Stimulated activated CD8-positive, alpha-beta memory T cell treated with anti-CD3 and anti-CD28 coated beads, Interleukin-7, amount 100 ng/mL, for 1 hour (primary cell): ENCODE data around the gene TLL2.

Source experiments
- DNase-seq, 2 donors: peaks; one replicate each; pipeline ENCODE4 v3.0.0-alpha.2; 2020; ENCODE audit warnings: low read depth in 2 of 2

Gene TLL2

DNA sequence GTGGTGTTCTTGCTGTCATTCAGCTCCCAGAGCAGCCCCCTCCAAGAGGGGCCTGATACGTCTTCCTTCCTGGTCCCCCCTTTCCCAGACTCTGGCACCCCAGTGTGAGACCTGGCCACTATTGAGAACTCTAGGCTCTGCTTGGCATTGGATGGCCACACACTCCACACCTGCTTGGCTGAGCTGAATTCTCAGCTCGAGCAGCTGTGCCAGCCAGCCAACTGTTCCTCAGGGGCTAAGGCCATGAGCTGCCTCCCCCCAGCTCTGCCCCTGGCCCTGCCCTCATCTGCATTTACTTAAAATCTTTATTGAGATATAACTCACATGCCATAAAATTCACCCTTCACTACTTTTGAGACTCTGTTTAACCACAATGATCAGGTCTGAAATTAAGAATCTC, 6.7 kb downstream of the TLL2 start:
- DNase-seq = no peak

DNA sequence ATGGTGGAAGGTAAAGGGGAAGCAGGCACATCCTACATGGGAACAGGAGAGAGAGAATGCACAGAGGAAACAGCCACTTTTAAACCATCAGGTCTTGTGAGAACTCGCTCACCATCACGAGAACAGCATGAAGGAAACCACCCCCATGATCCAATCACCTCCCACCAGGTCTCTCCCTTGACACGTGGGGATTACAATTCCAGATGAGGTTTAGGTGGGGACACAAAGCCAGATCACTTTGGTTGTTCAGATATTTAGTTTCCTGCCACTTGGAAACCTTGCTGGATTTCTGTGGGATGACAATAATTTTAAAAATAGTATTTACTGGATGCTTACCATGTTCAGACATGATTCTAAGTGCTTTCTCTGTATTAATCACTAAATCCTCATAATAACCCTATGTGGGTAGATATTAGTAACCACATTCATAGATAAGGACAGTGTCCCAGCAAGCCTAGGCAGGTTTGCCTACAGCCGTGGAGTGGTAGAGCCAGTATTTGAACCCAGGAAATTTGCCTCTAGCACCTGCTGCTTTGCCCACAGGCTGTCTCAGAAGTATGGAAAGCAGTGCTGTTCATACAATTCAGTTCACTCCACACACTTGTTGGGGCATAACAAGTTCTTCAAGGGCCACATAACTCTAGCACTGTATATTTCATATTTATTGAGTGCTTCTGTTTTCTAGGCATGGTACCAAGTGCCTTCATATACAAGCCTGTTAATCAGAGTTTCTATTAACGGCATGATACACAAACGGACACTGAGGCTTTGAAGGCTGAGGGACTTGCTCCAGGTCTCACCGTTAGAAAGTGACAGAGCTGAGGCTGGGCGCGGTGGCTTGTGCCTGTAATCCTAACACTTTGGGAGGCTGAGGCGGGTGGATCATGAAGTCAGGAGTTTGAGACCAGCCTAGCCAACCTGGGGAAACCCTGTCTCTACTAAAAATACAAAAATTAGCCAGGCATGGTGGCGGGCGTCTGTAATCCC, 8.3 kb downstream of the TLL2 start:
- DNase-seq = no peak

- DNase-seq = no peak
Measured at GRCh38 chr10:96502561-96503282, 11.0 kb downstream of the TLL2 start.

- DNase-seq = no peak
Measured at GRCh38 chr10:96501985-96502384, 11.7 kb downstream of the TLL2 start.

GRCh38 chr10:96500519-96500918, 13.2 kb downstream of the TLL2 start:
- no peak for DNase-seq

DNA sequence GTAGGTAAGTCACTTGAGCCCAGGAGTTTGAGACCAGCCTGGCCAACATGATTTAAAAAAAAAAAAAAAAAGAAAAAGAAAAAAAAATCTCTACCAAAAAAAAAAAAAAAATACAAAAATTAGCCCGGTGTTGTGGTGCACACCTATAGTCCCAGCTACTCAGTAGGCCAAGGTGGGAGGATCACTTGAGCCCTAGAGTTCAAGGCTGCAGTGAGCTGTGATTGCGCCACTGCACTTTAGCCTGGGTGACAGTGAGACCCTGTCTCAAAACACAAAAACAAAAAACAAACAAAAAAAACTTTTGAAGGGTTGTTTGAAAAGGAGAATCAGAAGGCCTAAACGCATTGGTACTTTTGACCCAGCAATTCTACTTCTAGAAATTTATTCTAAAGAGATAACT, 13.7 kb downstream of the TLL2 start:
- DNase-seq = no peak

DNA sequence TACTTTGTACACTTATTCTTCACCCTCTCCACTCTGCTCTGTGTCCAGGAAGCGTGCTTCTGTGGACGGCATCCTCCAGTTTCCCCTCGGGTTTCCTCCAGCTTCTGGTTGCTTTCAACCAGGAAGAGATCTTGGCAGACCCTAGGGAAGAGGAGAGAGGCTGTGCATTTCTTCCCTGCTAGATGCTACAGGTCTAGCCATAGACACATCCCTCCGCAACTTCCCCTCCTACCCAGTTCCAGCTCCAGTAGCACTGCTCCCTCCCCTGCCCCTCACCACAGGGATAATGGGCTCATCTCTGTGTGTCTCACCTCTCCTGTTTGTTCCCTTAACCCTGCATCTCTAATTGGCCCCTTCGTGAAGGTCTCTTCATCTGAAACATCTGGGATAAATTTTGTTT, 16.3 kb downstream of the TLL2 start:
- no peak for DNase-seq

DNA sequence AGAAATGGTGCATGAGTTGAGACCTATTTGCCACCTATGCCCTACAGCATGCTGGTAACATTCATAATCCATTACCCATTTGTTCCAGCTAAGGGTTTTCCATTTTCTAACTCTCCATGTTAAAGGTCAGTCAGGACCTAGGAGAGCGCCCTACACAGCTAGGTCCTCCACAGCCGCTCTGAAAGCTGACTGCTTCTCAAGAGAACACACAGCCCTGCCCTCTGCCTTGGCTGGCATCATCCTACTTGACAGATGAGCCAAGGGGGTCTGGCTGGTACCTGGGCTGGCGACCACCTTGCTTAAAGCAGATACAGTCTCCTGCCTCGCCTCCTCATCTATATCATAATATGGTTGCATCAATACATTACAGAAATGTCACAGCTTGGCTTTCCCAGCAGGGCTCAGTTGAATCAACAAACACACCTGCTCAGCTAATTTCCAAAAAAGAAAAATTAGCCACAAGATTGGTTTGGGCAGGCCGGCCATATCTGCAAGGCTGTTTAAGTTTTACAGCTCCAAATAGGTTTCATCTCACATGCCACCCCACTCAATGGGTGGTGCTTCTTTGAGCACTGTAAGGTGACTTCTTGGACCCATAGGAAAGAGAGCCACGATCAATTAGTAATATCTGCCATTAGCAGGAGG, 17.3 kb downstream of the TLL2 start:
- DNase-seq = no peak

DNA sequence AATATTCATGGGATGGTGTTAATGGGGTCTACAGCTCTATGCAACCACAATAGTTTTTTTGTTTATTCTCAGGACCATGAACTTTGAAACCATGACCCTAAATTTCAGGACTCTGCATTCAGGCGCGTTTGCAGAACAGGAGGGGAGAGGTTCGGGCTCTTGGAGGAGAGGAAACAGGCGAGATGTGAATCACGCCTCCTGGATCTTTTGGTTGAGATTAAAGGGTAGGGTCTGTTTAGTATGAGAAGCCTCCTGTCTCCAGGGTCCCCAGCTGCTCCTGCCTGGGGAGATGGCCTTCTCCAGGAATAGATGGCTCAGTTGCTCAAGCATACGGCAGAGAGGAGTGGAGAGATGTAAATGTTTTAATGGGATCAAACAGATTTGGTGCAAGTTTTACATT, 18.2 kb downstream of the TLL2 start:
- DNase-seq = no peak

DNA sequence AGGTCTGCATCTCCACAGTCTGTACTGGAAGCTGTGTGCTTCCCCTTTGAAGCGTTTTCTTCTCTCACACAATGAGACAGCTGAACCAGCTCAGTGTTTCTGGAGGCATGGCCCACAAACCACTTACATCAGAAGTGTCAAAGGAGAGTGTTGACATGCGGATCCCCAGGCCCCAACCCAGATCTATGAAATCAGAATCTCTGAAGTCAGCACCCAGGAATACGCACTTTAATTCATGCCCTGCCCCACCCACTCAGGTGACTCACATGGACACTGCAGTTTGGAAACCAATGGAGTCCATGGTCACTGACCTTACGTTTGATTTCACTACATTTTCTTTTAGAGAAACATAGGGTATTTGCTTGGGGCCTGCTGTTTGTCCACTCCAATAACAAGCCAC, 19.0 kb downstream of the TLL2 start:
- no peak for DNase-seq

GRCh38 chr10:96493871-96494525, 19.7 kb downstream of the TLL2 start:
- DNase-seq = no peak

GRCh38 chr10:96493254-96493653, 20.5 kb downstream of the TLL2 start:
- DNase-seq = no peak

DNA sequence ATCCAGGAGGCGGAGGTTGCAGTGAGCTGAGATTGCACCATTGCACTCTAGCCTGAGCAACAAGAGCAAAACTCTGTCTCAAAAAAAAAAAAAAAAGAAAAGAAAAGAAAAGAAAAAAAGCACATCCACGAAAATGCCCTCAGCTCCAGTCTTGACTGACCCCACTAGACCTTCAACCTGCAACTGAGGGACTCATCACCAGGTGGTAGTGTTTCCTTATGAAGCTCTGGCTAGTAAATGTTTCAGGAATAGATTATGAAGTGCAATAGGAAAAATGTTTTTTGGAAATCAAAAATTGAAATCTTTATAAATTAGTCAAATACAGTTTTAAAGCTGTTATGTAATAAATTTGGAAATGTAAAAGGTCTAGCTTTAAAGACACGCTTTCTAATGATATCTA, 22.4 kb downstream of the TLL2 start:
- no peak for DNase-seq

DNA sequence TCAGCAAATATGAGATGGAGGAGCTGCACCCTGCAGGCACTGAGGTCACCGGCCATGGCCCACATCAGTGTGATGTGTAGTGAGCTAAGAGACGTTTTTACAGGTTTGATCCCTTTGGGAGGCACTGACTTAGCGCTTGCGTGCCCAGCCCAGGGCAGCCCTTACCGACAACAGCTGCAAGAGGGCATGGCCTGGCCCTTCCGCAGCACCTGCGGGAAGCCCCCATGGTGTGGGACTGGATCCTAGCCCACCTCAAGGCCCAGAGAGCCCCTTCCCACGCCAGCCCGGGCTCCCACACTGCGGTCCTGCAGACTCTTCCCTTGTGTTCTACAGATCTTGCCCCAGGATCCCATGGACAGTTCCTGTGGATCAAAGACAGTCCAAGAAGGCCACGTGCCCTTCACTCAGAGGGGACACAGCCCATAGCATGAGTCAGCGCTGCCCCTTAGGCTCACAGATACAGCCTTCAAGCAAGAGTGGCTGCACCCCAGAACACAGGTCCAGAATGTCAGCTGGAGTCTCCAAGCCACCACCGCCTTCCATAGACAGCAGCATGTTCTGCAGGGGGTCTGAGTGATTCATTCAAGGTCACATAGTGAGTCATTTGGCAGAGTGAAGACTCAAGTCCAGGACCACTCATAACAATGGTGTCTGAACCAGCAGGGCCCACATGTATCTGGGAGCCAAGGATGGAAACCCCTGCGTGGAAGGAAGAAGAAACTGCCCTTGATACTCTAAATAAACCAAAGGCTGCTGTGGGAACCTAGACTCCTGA, 25.4 kb downstream of the TLL2 start:
- DNase-seq = no peak

GRCh38 chr10:96482815-96483588, 30.7 kb downstream of the TLL2 start:
- no peak for DNase-seq

DNA sequence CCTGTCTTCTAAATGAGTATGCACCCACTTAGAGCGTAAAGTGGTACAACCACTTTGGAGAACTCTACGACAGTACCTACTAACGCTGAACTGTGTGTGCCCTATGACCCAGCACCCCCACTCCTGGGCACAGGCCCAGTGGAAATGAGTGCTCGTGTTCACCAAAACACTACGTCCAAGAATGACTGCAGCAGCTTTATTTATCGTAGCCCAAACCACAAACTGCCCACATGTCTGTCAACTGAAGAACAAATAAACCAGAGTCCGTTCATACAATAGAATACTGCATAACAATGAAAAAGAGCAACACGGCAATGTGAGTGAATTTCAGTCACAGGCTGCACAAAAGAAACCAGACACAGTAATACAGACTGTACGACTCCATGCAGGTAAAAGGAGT, 35.4 kb downstream of the TLL2 start:
- no peak for DNase-seq

GRCh38 chr10:96473866-96474265, 39.9 kb downstream of the TLL2 start:
- DNase-seq = no peak

GRCh38 chr10:96470116-96470743, 43.5 kb downstream of the TLL2 start:
- DNase-seq = no peak

DNA sequence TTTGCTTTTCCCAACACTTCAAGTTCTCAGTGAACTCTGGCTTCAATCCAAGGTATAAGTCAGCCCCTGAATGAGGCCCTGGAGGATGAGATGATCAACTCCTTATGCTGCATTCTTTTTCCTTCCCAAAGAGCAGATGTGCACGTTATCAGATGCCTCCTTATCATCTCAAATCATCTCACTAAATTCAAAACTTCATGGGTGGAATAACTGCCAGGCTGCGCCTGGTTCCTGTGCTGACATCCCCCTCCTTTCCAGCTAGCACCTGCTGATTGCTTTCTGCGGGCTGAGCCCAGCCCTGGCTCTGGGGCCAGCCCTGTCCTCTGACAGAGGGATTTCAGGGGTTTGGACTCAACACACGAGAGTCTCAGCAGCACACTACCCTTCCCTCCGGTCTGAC, 44.9 kb downstream of the TLL2 start:
- no peak for DNase-seq

DNA sequence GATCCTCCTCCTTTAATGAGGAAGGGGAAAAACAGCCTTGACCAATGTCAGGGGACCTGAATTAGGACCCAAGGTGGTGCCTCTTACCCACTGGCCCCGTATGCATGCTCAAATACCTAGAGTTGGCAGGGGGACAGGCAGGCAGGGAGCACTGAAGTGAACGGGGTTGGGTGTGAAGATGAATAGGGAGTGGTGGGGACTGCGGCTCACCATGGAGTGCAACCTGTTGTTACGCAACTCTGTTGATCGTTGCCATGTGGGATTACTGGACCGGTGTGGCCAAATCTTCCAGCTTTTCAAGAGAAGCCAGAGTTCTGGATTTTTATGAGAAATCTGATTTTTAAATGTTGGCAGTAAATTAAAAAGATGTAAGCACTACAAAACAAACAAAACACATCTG, 48.1 kb downstream of the TLL2 start:
- no peak for DNase-seq
